GM19351 (cell line): Measurements from ENCODE around the gene DPYSL5.
"Not testable (repeated sequence)": the region's sequence is repeated elsewhere in the genome, so short reads cannot be mapped to it uniquely, and the experiment has no call there.

ENCODE experiments used
- ATAC-seq: cut with Tn5 transposase; IDR thresholded peaks from one replicate; pipeline ENCODE4 v1.9.1; 2021; ENCODE audit warnings: mild to moderate bottlenecking, moderate library complexity; ENCODE audit not compliant: unreplicated experiment

Gene DPYSL5

DNA sequence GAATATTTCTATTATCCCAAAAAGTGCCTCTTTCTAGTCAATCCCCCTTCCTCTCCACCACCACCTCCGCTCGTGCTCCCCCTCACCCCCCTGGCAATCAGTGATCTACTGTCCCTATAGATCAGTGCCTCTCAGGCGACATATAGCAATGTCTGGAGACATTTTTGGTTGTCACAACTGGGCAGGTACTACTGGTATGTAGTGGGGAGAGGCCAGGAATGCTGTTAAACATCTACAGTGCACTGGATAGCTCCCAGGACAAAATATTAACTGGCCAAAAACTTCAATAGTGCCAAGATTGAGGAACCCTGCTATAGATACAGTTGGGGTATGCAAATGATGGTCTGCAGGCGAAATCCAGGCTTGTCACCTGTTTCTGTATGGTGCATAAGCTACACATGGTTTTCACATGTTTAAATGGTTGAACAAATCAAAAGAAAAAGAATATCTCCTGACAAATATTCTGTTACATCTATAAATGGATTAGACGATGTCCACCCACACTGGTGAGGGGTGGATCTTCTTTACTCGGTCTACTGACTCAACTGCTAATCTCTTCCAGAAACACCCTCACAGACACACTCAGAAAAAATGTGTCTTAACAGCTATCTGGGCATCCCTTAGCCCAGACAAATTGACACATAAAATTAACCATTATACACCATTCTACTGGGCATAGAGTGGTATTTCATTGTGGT is 25.5 kb downstream of the DPYSL5 start:
- ATAC-seq = no peak

DNA sequence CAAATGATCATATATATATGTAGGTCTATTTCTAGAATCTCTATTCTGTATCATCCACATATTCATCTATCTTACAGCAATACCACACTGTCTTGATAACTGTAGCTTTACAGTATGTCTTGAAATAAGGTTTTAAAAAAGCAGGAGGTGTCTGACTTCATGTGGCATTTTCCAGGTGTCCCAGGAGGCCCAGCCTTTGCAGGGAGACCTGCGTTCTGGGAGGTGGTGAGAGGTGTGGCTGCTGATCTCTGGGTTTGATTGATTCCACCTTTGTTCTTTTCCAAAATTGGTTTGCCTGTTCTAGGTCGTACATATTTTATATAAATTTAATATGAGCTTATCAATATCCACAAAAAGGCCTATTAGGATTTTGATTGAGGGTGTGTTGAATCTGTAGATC is 26.6 kb downstream of the DPYSL5 start:
- ATAC-seq = no peak

DNA sequence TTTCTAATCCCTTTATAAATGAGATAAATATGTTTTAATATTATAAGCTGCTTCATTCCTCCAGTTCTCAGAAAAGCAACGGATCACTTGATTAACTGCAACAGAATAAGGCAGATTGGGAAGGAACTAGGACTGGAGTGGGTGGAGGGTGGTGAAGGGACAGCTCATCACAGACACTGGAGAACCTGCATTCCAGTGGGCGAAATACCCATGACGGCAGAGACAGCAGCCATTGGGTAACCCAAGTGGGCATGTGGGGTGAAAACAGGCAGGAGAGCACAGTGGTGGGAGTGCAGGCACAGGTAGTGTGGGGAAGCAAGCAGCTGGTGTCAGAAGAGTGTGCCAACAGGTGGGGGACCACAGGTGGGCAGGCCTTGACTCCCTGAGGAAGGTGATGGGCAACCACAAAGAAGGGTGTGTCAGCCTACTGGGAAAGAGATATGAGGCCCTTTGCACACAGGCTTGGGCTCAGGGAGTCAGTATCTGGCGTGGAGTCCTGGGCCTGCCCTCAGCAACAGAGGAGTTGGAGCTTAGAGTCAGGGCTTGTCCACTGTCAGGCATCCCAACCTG is 27.2 kb downstream of the DPYSL5 start:
- no peak for ATAC-seq

DNA sequence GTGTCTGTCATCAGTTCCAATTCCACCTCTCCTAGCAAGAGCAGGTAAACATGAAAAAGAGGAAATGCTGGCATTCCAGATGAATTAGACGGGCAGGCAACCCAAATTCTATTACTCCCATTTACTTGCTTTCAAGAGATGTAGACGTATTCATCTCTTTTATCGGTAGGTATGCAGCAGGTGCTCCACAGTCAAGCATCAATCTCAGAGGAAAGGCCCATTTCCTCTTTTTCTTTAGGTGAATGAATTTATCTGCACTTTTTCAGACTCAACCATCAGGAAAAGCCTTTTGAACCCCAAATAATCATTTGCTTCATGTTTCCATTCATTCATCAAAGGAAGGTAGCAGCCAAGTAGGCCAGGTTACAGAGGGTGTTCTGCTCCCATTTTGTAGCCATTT is 27.9 kb downstream of the DPYSL5 start:
- no peak for ATAC-seq

DNA sequence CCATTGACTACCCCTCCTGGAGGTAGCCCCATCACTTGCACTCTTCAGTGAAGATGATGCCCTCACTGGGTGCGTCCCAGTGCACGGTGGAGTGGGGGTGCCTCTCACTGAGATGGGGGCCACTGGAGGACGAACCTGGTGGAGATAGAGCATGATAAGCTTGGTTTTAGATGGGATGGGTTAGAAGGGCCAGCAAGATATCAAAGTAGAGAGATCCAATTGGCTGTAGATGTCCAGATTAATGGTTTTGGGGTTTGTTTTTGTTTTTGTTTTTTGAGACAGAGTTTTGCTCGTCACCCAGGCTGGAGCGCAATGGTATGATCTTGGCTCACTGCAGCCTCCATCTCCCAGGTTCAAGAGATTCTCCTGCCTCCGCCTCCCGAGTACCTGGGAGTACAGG is 28.3 kb downstream of the DPYSL5 start:
- ATAC-seq = no peak

DNA sequence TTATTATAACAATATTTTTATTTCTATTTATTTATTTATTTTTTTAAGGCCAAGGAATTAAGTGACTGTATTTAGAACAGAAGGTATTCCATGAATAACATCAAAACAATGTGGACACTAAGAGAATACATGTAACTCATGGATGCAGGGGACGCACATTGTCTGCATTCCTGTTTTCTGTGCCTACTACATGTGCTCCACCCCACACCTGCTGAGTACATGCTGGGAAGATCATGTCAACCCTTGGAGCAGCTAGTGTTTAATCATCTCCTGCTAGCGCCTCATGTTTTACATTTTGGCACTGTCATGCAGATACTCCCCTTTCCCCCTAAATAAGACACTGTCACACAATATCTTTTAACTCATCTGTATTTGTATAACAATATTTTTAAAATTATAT is 29.3 kb downstream of the DPYSL5 start:
- no peak for ATAC-seq

DNA sequence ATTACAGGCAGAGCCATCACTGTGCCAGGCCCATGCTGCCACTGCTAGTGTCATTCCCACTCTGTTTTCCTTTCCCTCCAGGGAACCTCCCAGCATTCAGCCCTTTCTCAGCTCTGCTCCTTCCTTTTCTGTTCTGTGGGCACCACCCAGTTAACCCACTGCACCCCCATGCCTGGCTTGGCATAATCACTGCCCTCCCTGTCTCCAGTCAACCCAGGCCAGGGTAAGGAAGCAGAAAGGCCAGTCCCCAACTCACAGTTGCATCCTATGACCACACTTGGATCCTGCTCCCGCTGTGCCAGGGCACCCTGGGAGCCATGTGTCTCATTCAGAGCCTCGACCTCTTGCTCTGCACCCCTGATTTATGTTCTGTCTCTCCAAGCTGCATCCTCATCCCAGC is 32.2 kb downstream of the DPYSL5 start:
- ATAC-seq = no peak

DNA sequence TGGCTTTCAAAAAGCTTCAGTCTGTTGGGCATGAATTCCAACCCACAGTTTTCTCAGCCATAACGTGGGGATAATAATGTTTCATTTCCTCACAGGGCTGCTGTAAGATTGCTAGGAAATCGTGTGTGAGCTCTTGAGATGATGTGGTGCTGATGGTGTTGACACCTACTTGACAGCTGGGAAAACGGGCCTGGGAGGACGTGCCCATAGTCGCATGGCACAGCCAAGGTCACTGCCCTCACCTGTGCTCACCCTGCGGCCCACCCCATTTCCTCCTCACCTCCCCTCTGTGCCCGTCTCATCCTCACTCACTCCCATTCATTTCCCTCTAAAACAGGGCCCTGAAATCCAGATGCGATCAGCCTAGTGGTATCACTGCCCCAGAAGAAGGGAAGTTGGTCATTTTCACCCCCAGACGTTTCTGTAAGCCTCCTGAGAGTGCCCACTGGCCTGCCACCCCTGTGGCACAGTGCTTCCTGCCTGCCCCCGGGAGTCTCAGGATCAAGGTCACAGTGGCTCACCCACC is 33.0 kb downstream of the DPYSL5 start:
- ATAC-seq = no peak

DNA sequence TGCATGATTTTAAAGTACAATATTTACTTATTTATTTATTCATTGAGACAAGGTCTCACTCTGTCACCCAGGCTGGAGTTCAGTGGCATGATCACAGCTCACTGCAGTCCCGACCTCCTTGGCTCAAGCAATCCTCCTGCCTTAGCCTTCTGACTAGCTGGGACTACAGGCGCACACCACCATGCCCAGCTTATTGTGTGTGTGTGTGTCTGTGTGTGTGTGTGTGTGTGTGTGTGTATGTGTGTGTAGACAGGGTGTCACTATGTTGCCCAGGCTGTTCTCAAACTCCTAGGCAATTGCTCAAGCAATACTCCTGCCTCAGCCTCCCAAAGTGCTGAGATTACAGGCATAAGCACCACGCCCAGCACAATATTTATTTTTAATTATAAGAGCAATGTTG is 34.3 kb downstream of the DPYSL5 start:
- ATAC-seq = not testable (repeated sequence)

DNA sequence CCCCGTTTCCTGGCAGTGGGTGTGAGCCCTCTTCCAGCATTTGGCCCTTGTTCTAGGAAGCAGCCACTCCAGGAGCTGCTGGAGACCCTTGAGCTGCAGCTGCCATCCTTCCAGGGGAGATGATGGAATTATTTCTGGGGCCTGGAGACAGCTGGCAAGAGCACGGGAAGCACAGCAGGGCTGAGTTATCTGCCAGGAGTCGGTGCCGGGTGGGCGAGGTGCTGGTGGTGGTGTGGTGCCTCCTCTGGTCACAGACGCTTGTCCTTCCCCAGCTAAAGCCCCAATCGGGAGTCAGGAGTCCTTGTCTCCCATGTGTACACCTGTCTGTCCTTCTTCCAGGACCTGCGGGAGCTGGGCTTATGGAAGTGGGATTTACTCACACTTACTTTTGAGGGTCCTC is 36.0 kb downstream of the DPYSL5 start:
- no peak for ATAC-seq

DNA sequence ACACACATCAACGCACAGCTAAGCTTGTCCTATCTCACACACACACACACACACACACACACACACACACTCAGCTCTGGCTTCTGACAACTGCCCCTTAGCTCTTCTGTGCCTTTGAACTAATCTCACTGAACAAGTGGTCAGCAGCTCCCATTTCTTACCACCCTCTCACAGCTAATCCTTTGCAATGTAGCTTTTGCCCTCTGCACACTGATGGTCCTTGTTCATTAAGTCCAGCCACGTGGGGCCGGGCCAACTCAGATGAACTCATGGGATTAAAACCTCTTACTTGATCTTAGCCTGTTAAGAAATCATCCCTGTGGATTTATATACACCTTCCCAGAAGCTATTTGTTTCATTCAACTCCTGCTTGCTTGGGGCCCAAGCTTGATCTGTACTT is 36.6 kb downstream of the DPYSL5 start:
- ATAC-seq = no peak

DNA sequence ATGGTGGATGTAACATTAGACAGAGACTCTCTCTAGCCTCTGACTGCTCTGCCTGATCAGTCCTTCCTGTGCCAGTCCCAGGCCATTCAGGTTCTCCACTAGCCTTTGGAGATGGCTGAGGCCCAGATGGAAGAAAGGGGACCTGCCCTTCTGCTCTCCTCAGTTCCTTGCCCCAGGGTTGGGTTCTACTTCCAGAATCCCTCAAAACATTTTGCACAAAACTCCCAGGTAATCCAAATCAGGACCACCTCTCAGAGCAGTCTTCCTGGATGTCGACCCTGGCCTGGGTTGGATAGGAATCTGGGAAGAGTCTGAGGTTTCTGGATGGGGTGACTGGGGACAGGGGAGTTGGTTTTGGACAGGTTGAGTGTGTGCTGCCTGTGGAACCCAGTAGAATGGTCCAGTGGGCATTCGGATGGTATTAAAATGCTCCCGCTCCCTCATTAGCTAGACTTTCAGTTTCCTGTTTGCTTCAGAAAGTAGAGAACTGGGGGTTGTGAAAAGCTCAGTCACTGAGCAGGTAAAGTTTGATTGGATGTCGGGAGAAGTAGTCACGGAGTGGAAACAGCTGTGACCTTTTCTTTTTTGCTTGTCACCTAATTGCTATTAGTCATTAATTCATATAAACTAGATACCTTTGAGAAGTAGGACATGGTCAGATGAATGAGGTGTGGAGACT is 37.9 kb downstream of the DPYSL5 start:
- no peak for ATAC-seq

DNA sequence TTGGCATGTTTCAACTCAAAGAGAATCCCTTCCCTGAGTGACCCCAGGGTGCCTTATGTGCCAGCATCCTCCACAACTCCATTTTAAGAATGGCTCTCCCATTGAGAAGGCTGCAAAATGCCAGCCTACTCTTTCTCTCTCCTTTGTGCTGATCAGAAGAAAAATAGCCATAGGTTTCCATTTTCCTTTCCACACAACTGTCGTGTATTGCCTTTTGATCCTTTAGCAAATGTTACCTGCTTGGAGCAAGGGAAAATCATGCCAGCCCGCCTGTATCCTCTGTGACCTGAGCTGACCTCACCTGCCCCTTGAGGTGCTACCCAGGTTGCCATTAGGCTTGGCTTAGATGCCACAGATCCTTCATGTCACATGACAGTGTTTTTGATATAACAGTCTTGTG is 38.8 kb downstream of the DPYSL5 start:
- ATAC-seq = no peak

DNA sequence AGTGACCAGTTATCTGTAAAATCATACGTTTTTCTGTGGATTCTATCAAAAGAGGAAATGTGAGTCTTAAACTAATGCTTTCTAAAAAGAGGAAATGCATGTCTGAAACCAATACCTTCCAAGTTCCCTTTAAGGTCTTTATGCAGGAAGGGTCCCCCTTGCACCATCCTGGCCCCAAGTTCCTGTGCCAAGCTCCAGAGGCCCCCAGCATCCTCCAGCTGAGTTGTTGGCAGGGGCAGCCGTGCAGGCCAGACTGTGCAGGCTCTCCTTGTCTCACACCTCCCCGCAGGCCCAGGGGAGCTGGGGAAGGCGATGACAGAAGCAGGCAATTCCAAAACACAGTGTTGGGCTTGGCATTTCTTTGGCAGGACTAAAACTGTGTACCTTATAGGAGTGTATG is 39.2 kb downstream of the DPYSL5 start:
- no peak for ATAC-seq

DNA sequence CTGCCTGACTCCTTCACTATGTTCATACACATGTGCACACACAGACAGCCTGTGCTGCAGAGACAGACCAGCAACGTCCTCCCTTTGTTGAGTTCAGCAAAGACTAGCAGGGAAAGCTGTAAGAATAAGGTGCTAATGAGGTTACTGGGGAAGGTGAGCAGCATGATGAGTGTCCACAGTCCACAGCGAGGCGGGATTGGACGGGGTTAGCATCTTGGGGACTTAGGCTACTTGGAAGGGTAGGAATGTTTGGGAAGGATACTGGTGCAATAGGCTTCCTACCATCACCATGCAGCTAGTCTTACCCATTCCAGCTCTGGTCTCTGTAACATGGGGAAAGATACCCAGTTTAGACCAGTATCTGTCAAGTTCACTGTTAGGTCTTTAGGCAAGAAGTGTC is 41.9 kb downstream of the DPYSL5 start:
- no peak for ATAC-seq

DNA sequence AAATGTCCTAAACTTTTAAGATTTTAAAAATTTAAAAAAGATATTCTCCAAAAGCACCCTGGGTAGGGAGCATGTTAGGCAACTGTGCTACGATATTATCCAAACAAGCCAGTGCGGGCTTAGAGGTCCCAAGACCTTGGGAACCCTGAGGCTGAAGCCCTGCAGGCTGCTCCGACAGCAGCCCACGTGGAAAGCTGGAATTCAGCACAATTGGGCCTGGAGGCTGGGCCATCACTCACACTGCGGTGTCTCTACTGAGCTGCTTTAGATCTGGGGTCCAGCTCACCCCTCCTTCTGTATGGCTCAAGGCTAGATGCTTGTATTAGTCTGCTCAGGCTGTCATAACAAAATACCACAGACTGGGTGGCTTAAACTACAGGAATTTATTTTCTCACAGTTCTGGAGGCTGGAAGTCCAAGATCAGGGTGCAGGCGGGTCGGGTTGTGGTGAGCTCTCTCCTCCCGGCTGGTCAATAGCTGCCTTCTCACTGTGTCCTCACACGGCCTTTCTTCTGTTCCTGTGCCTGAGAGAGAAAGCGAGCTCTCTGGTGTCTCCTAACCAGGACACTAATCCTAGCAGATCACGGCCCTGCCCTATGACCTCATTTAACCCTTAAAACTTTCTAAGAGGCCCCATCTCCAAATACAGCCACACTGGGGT is 42.5 kb downstream of the DPYSL5 start:
- no peak for ATAC-seq

DNA sequence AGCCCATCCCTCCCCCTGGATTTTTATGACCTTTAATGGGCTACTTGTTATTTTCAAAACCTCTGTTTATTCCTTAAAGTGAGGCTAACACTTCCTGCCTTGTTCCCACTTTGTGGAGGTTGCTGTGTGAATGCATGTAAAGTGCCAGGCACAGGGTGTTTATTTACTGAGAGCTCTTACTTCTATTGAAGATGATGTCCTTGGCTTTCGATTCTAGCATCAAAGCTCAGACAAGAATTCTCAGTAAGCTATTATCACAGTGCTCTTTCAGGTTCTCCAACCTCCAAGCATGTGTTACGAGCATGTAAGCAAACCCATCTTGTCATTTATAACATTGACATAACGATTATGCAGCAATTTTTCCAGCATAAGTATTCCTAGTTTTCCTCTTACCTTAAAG is 44.2 kb downstream of the DPYSL5 start:
- ATAC-seq = no peak

DNA sequence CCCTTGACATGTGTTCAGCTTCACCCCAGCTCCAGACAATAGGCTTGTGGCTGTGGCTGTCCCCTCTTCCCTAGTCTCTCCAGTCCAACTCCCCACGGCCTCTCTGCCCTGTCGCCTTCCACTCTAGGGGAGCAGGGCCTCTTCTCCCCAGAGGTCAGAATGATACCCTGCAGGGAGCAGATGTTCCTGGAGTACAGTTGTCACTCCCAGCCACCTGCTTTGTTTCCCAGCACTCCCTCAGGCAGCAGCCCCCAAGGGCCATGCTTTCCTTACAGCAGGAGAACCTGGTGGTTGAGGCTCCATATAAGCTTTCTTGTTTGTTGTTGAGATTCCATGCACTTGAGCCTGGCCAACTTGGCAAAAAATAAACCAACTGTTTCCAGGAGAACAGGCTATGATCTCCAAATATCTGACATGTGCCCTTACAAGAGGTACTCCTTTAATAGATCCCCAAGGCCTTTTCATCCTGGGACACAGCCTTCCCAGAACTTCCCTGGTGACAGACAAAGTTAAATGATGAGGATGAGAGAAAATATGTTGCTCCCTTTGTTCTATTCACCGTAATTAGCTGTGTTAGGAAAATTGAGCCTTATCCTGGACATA is 45.1 kb downstream of the DPYSL5 start:
- ATAC-seq = no peak

DNA sequence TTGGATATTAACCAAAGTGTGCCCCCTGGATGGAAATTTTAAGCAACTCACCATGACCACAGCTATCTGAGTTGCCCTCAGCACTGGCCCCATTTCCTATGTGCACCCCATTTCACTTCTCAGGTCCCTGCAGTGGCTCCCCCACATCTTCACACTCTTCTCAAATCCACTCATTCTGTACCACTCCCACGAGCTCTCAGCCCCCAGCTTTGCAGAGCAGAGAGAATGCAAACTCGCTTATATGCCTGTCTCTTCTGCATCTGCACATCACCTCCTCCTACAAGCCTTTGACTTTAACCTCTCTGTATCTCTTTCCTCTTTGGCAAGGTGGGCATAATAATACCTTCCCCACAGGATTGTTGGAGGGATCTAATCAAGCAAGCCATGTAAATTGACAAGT is 46.2 kb downstream of the DPYSL5 start:
- ATAC-seq = no peak

DNA sequence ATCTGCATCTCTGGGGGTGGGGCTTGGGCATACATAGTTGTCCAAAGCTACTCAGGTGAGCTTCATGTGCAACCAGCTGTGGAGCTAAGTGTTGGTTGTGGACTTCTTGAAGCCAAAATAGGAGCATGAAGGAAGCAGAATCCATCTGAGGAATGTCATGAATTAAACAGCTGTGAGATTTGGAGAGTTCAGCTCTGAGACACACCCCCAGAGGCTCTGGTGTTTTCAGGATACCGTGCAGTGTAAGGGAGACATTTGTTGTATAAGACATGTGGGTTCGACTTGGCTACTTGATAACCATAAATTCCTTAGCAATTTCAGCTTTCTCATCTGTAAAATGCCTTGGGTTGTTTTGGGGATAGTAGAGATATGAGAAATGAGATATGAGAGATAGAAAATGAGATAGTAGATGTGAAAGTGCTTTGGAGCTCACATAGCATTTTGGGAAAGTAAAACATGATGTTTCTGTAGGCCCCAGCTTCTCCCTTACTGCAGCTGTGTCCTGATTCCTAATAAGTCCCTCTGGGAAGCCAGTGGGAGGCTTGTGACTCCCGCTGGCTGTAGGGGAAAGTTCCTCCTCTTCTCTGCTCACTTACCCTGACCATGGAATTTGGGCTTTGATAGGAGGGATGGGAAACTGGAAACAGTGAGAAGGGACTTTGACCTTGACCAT is 50.0 kb downstream of the DPYSL5 start:
- ATAC-seq = no peak
